IMR-90 (cell line): ENCODE data around the gene VPS52. TPM values are rescaled to one million over a fixed set of nuclear protein-coding genes. Genes with fewer than 3 reads are reported as not detected.

Source experiments
- ATAC-seq: fragments of 200-7000 bp; cut with Tn5 transposase; 2 replicates; pipeline ENCODE4 v1.9.1; 2020; ENCODE audit warnings: low read depth, mild to moderate bottlenecking, moderate library complexity
- BruUV-seq: library from RNA; stranded (reverse); fragments of 400-500 nt; replicated peaks from 2 replicates; lab custom pipeline; 2021; lab: Mats Ljungman, UMichigan
- CTCF ChIA-PET: fragments of 300-600 bp; formaldehyde crosslinking; extraction: SDS; loops from one replicate; lab custom pipeline; 2021; ENCODE audit warnings: antibody characterized with exemption; lab: Yijun Ruan, JAX
- POLR2A ChIA-PET: fragments of 300-600 bp; sonication (Branson Sonifier 250); formaldehyde crosslinking; loops from one replicate; lab custom pipeline; 2022; ENCODE audit warnings: antibody characterized with exemption; ENCODE audit not compliant: unreplicated experiment; lab: Charles Lee
- DNase-seq: peaks from one replicate; pipeline ENCODE4 v3.0.0; 2013
- H2AFZ ChIP-seq: replicated peaks from 2 replicates; pipeline ENCODE3; 2013; ENCODE audit warnings: low read length, mild to moderate bottlenecking; ENCODE audit not compliant: poor library complexity
- H2AK5ac ChIP-seq: 2 replicates; pipeline ENCODE4 v1.6.1; 2013; ENCODE audit warnings: low read depth, low read length, inconsistent platforms
- H2AK9ac ChIP-seq: replicated peaks from 2 replicates; pipeline ENCODE3; 2013; ENCODE audit warnings: mild to moderate bottlenecking, low read depth, low read length, moderate library complexity; ENCODE audit not compliant: poor library complexity
- H2BK120ac ChIP-seq: 2 replicates; pipeline ENCODE4 v1.6.1; 2013; ENCODE audit warnings: low read depth, low read length, inconsistent platforms
- H2BK15ac ChIP-seq: 3 replicates; pipeline ENCODE4 v1.6.1; 2013; ENCODE audit warnings: low read depth, low read length, inconsistent platforms
- H2BK20ac ChIP-seq: 2 replicates; pipeline ENCODE4 v1.6.1; 2013; ENCODE audit warnings: low read depth, mild to moderate bottlenecking, inconsistent platforms, low read length, moderate library complexity
- H2BK5ac ChIP-seq: 2 replicates; pipeline ENCODE4 v1.6.1; 2013; ENCODE audit warnings: mild to moderate bottlenecking, low read depth, low read length, inconsistent platforms; ENCODE audit not compliant: poor library complexity, severe bottlenecking
- H3K14ac ChIP-seq: replicated peaks from 2 replicates; pipeline ENCODE4 v1.6.1; 2013; ENCODE audit warnings: low read depth, low read length, inconsistent platforms
- H3K18ac ChIP-seq: 2 replicates; pipeline ENCODE4 v1.6.1; 2013; ENCODE audit warnings: low read depth, low read length, control low read depth
- H3K23ac ChIP-seq: 2 replicates; pipeline ENCODE4 v1.6.1; 2013; ENCODE audit warnings: low read depth, low read length, inconsistent platforms
- H3K27ac ChIP-seq: 2 replicates; pipeline ENCODE4 v1.5.1; 2013; ENCODE audit warnings: mild to moderate bottlenecking, control low read depth, low read length; ENCODE audit not compliant: insufficient read depth
- H3K27me3 ChIP-seq: 2 replicates; pipeline ENCODE4 v1.6.1; 2013; ENCODE audit warnings: low read length; ENCODE audit not compliant: control insufficient read depth, insufficient read depth
- H3K36me3 ChIP-seq: 2 replicates; pipeline ENCODE4 v1.6.1; 2013; ENCODE audit warnings: low read length, mixed read lengths; ENCODE audit not compliant: control insufficient read depth, insufficient read depth
- H3K4ac ChIP-seq: 2 replicates; pipeline ENCODE4 v1.6.1; 2013; ENCODE audit warnings: low read depth, low read length, inconsistent platforms
- H3K4me1 ChIP-seq: 2 replicates; pipeline ENCODE4 v1.6.1; 2013; ENCODE audit warnings: low read length, mixed read lengths; ENCODE audit not compliant: control insufficient read depth, insufficient read depth
- H3K4me2 ChIP-seq: 2 replicates; pipeline ENCODE4 v1.6.1; 2013; ENCODE audit warnings: low read depth, mild to moderate bottlenecking, control low read depth, low read length, moderate library complexity
- H3K4me3 ChIP-seq: 2 replicates; pipeline ENCODE4 v1.5.1; 2013; ENCODE audit warnings: low read depth, mild to moderate bottlenecking, control low read depth, low read length, moderate library complexity; ENCODE audit not compliant: insufficient read depth
- H3K56ac ChIP-seq: 2 replicates; pipeline ENCODE4 v1.6.1; 2013; ENCODE audit warnings: low read length, inconsistent platforms; ENCODE audit not compliant: insufficient read depth; ENCODE audit errors: extremely low read depth
- H3K79me1 ChIP-seq, 2 experiments: 2 replicates each; pipeline ENCODE4 v1.6.1; 2013; ENCODE audit warnings: low read length in 2 of 2, inconsistent platforms in 1 of 2, low read depth in 1 of 2
- H3K9ac ChIP-seq: 2 replicates; pipeline ENCODE4 v1.6.1; 2013; ENCODE audit warnings: low read depth, low read length, control low read depth
- H3K9me1 ChIP-seq: 2 replicates; pipeline ENCODE4 v1.6.1; 2013; ENCODE audit warnings: low read length, inconsistent platforms; ENCODE audit not compliant: insufficient read depth
- H3K9me3 ChIP-seq: 2 replicates; pipeline ENCODE4 v1.6.1; 2013; ENCODE audit warnings: low read length; ENCODE audit not compliant: control insufficient read depth, insufficient read depth
- H4K20me1 ChIP-seq: 2 replicates; pipeline ENCODE4 v1.6.1; 2013; ENCODE audit warnings: low read length, inconsistent platforms; ENCODE audit not compliant: insufficient read depth
- H4K5ac ChIP-seq: 2 replicates; pipeline ENCODE4 v1.6.1; 2013; ENCODE audit warnings: mild to moderate bottlenecking, low read depth, low read length, control low read depth
- H4K8ac ChIP-seq, 2 experiments: 2 replicates each; pipeline ENCODE4 v1.6.1; 2013; ENCODE audit warnings: low read depth in 2 of 2, low read length in 2 of 2, control low read depth in 1 of 2, inconsistent platforms in 1 of 2
- H4K91ac ChIP-seq: 2 replicates; pipeline ENCODE4 v1.6.1; 2013; ENCODE audit warnings: low read depth, low read length, inconsistent platforms; ENCODE audit not compliant: insufficient read depth
- CHD1 ChIP-seq: IDR thresholded peaks from 2 replicates; pipeline ENCODE4 v1.6.1; 2012; ENCODE audit warnings: low read depth, low read length, improper control_type of control experiment
- ELK1 ChIP-seq: fragments of 150-350 bp; IDR thresholded peaks from 2 replicates; pipeline ENCODE4 v1.6.1; 2016; ENCODE audit warnings: low read depth, mild to moderate bottlenecking, low read length, moderate library complexity, borderline replicate concordance
- NFE2L2 ChIP-seq: fragments of 150-350 bp; IDR thresholded peaks from 2 replicates; pipeline ENCODE4 v1.6.1; 2016; ENCODE audit warnings: low read depth, mild to moderate bottlenecking, low read length
- RAD21 ChIP-seq: IDR thresholded peaks from 2 replicates; pipeline ENCODE4 v1.6.1; 2012; ENCODE audit warnings: low read length, improper control_type of control experiment
- RFX5 ChIP-seq: IDR thresholded peaks from 2 replicates; pipeline ENCODE4 v1.8.0; 2012; ENCODE audit warnings: low read depth, mild to moderate bottlenecking, low read length, moderate library complexity
- WGBS, 2 experiments: methylation state at CpG; one replicate each; pipeline versions ENCODE4 v1.1.5 to v1.1.7; 2013; ENCODE audit warnings: missing lambda C conversion rate in 2 of 2; ENCODE audit not compliant: insufficient read length in 1 of 2; ENCODE audit errors: extremely low coverage in 2 of 2; 5-methylcytosine and 5-hydroxymethylcytosine counted together
- dilution Hi-C: fragments of 300-500 bp; cut with HindIII; formaldehyde crosslinking; loops from one replicate; pipeline ENCODE4 v1.14.3; 2018; ENCODE audit warnings: low sequenced_read_pairs; ENCODE audit not compliant: unreplicated experiment
- in situ Hi-C: fragments of 300-500 bp; cut with MboI; formaldehyde crosslinking; loops from 3 replicates; pipeline ENCODE4 v1.14.3; 2019; ENCODE audit warnings: low sequenced_read_pairs, inconsistent platforms, mixed read lengths
- intact Hi-C: fragments of 100-400 bp; cut with micrococcal nuclease; formaldehyde crosslinking; loops from 2 replicates; pipeline ENCODE4 v1.10.0; 2022
- polyA plus RNA-seq, 3 experiments: library from polyadenylated mRNA; depleted of rRNA; stranded (reverse); fragments of >200 nt; gene quantifications; 2 replicates each; pipeline ENCODE4 v1.2.3, GENCODE V29; 2012; ENCODE audit warnings: low replicate concordance in 1 of 3
- total RNA-seq: library from RNA; depleted of rRNA; stranded (reverse); fragments of >200 nt; gene quantifications from 2 replicates; pipeline ENCODE4 v1.2.3, GENCODE V29; 2012
- TF ChIP-seq, protein P1 (sequence below): conservative IDR thresholded peaks from 2 replicates; pipeline ENCODE4 v1.5.1; 2012; ENCODE audit warnings: mild to moderate bottlenecking, low read depth, low read length, improper control_type of control experiment

Gene VPS52
- total and polyA plus RNA-seq, 2 of the 4 experiments (the other 2 are of a cell fraction) = 29.8 to 54.6 TPM

- no peak overlapping the region for H3K18ac ChIP-seq
- H4K8ac ChIP-seq = peak overlapping the region; percentile 53 to 94
- WGBS, 2 experiments = 0% methylated on average over 2 of the region's 14 CpGs; no CpG with 5 or more reads in 1 of the 2 experiments
- peak overlapping the region; percentile 97 for H3K4me2 ChIP-seq
- H3K23ac ChIP-seq = 0 out of 2 replicates have a peak overlapping the region, but pooled peaks have one; percentile 59
- H2AK9ac ChIP-seq = peak overlapping the region; percentile 91
- peak overlapping the region; percentile 88 for H3K4ac ChIP-seq
- ChIA-PET POLR2A (interaction anchor here (1.3 kb wide), 1 partner anchor 12 kb away, joined by 10 read pairs; no protein-coding TSS in a partner anchor), CTCF (interaction anchor here (0.8 kb wide), 1 partner anchor 9 kb away, joined by 5 read pairs; no protein-coding TSS in a partner anchor)
- TF ChIP-seq RFX5 (no peak), ELK1 (no peak), CHD1 (no peak), RAD21 (no peak), NFE2L2 (no peak)
- TF ChIP-seq, protein P1, sequence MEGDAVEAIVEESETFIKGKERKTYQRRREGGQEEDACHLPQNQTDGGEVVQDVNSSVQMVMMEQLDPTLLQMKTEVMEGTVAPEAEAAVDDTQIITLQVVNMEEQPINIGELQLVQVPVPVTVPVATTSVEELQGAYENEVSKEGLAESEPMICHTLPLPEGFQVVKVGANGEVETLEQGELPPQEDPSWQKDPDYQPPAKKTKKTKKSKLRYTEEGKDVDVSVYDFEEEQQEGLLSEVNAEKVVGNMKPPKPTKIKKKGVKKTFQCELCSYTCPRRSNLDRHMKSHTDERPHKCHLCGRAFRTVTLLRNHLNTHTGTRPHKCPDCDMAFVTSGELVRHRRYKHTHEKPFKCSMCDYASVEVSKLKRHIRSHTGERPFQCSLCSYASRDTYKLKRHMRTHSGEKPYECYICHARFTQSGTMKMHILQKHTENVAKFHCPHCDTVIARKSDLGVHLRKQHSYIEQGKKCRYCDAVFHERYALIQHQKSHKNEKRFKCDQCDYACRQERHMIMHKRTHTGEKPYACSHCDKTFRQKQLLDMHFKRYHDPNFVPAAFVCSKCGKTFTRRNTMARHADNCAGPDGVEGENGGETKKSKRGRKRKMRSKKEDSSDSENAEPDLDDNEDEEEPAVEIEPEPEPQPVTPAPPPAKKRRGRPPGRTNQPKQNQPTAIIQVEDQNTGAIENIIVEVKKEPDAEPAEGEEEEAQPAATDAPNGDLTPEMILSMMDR = no peak
- peak overlapping the region; percentile 60; the same call in 1 of the 2 replicates for H4K91ac ChIP-seq
- no peaks in the 10 kb centered on the region for H4K20me1 ChIP-seq
- H2AK5ac ChIP-seq = peak overlapping the region; percentile 16; the same call in 1 of the 2 replicates
- ATAC-seq (peak; percentile 6), DNase-seq (no peak)
- peak overlapping the region; percentile 73 for H4K5ac ChIP-seq
- peak overlapping the region; percentile 78 for H3K27ac ChIP-seq
- dilution Hi-C loops (no loop called here), intact Hi-C loops (no loop called here), in situ Hi-C loops (no loop called here)
- peak overlapping the region; percentile 65 for H2BK5ac ChIP-seq
- H3K4me1 ChIP-seq = peaks cover 7% of the 10 kb centered on the region
- peaks cover 27 to 53% of the 10 kb centered on the region in 2 experiments for H3K79me1 ChIP-seq
- peaks cover 3% of the 10 kb centered on the region; the same call in 1 of the 2 replicates for H3K9me1 ChIP-seq
- no peak overlapping the region for H2BK120ac ChIP-seq
- peak overlapping the region; percentile 93 for H3K9ac ChIP-seq
- H3K4me3 ChIP-seq = peak overlapping the region; percentile 84
- peak overlapping the region; percentile 64 for H3K56ac ChIP-seq
- H3K36me3 ChIP-seq = peaks cover 38% of the 10 kb centered on the region
- no peaks in the 10 kb centered on the region for H3K9me3 ChIP-seq
- no peak overlapping the region for H2BK20ac ChIP-seq
- H2BK15ac ChIP-seq = no peak overlapping the region
- peak overlapping the region; percentile 73; the same call in 1 of the 2 replicates for H3K14ac ChIP-seq
- BruUV-seq = TSS peak; percentile 96
- no peaks in the 10 kb centered on the region for H3K27me3 ChIP-seq
- peak overlapping the region; percentile 94 for H2AFZ ChIP-seq
These were observed 18.2 kb upstream of the VPS52 start for GRCh38 chr6:33289784-33290315.
